AG20443 (cell line): ENCODE measurements around the gene GALNT9.
"Not testable (repeated sequence)": the region's sequence is repeated elsewhere in the genome, so short reads cannot be mapped to it uniquely, and the experiment has no call there.

Experiments
- DNase-seq: peaks from one replicate; pipeline ENCODE4 v3.0.0; 2012; ENCODE audit warnings: low spot score, mixed read lengths

Gene GALNT9

DNA sequence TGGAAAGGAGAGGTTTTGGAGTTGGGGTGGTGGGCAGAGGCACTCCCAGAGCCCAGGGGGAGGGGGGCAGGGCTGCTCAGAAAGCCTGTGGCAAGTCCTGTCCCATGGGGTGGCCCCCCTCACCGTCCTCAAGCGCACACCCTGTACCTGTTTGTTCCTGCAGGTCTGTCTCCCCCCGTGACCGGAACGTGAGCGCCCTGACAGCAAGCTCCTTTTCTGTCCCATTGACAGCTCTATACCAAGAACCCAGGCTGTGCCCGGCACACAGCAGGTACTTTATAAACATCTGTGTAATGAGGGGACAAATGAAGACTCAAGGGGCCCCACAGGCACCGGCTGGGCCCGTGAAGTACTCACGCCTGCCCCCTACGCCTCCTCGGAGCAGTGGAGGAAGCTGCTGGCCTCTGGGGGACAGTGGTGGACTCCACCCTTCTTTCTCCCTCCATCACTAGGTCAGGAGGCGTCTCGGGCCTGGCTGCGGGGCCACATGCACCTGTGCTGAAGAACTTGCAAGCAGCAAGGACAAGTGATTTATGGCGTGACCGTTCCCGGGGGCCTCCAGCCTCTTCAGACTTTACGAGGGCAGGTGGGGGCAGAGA is 65.8 kb downstream of the GALNT9 start:
- DNase-seq: no peak

DNA sequence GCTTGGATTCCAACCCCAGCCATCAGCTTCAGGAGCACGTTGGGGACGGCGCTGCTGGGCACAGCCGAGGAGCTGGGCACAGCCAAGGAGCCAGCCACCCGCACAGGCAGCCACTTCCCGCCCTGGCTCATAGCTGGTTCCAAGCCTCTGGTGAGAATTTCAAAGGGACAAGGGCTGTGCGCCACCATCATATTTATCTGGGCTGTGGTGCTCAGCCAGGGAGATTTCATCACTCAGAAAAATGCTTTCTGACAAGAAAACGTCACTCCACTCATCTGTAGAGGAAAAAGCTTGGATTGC is 66.4 kb downstream of the GALNT9 start:
- DNase-seq: no peak

DNA sequence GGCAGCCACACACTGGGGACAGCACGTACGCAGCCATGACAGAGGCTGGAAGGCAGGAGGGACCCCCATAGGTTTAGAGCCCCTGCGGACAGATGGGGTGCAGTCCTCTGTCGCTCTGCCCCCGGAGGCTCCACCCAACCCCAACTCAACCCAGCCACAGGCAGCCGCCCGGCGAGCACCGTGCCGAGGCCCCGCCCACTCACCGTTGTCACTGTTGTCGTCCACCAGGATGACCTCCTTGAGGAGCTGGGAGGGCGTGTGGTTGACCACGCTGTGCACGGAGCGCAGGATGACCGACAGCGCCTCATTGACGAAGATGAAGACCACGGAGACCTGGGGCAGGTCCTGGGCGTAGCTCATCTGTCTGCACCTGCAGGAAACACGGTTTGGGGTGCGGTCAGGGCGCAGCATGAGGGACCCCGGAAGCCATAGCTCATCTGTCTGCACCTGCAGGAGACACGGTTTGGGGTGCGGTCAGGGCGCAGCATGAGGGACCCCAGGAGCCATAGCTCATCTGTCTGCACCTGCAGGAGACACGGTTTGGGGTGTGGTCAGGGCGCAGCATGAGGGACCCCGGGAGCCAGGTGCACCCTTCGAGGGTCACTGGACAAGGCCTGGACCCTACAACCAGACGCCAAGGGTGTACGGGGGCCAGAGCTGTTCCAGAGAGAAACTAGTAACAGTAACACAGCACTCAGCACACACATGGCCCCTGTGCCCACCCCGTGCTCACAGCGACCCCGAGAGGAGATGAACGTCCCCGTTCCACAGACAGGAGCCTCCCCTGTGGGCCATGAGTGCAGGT is 66.9 kb downstream of the GALNT9 start:
- DNase-seq: no peak

DNA sequence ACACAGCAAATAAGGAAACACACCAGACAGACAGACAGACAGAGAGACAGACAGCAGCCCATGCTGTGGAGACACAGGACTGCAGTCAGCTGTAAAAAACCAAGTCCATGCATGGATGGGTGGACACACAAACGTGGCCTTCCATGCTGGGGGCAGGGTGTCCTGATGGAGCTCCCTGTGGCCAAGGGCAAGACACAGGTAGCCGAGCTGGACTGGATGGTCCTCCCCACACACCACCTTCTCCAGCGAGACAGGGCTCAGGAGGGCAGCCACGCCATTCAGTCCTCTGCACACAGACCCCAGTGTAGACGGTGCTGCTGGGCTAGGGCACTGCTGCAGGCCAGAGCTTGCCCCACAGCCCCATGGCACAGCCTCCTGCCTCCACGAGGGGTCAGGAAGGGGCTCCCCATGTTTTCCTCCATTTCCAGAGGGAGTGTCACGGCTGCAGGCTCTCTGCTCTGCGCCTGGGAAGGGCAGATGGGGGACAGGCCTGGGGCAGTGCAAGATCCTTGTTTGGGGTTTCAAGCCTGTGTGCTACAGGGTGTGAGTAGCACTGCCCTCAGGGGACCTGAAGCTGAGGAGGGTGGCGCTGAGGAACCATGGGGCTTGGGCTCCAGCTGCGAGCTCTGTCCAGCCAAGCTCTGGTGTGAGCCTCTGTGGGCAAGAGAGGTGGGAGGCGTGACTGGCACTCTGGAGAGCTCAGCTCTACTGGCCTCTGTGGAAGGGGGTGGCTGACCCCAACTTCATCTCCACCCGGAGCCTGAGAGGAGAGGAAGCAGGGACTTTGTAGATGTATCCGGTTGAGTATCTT is 67.9 kb downstream of the GALNT9 start:
- no peak for DNase-seq

DNA sequence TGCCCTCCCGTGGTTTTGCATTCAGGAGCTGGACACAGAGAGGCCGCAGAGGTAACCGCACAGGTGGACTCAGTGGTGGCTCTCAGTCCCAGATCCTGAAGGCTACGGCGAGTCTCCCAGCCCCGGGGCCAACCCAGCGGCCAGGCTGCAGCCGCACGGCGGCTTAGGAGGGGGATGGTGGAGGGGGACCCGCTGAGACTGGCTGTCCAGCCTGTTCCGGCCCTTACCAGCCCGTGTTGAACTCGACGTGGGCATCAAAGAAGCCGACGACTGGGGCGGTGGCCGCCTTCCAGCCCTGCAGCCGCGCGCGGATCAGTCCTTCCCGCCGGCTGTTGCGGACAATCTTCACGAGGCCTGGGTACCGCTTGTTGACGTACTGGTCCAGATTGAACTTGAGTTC is 68.7 kb downstream of the GALNT9 start:
- no peak for DNase-seq

DNA sequence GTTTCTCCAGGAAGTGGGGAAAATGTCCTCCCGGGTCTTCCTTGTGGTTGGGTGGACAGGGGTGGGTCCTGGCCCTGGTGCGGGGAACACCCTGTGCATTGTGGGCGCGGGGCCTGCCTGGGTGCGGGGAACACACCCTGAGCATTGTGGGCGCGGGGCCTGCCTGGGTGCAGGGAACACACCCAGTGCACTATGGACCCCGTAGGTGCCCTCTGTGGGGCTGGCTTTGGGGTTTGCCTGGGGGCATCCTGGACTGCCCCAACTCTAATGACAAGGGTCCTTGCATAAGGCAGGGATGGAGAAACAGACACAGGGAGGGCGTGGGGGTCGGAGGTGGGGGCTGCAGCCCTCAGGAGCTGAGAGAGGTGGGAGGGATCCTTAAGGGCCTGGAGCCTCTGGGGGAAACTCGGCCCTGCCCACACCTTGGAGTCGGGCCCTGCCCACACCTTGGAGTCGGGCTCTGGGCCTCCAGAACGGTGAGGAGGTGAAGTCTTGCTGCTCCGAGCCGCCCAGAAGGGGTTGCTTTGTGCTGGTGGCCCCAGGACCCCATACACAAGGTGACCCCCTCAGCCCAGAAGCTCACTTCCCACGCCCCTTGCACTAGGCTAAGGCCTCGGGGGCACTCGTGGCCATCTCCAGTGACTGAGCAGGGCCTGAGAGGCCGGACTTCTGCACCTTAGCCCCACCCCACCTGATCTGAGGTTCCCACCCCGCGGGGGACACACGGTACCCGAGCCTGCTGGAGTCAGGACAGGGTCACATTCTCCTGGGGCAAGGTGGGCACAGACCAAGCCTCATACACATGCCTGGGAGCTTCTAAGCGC is 69.3 kb downstream of the GALNT9 start:
- DNase-seq: no peak

DNA sequence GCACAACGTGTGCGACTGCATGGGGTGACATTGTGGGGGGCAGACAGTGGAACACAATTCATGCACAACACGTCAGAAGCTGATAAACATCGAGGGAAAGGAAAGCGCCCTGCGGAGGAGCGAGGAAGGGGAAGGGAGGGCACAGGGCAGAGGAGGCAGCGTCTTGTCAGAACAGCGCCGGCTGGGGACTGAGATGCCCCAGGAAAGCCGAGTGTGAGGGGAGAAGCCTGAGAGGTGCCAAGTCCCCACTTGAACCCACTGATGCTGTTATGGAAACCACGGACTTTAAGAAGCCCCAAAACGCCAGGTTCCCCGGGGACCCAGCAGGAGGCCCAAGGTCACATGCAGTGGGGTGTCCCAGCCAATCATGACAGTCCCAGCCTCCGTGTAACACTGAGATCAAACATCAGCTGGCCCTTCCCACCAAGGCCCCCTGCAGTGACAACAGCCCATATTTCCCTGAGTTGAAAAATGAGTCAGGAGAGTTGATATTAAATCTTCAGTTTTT is 70.0 kb downstream of the GALNT9 start:
- no peak for DNase-seq

DNA sequence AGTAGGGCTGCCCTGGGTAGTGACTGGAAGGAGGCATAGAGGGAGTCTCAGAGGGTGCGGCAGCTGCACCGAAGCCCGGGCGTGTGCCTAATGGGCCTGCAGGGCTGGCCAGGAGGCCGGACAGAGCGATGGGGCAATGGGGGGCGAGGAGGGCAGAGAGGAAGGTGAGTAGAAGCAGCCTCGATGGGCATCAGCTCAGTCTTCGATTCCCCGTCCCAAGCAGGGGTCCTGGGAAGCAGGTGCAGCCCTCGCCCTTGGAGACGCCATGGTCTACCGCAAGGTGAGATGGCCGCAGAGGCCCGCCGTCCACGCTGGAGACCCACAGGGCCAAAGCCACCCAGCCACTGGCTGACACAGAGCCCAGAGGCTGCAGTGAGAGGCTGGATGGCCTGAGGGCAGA is 70.8 kb downstream of the GALNT9 start:
- no peak for DNase-seq

DNA sequence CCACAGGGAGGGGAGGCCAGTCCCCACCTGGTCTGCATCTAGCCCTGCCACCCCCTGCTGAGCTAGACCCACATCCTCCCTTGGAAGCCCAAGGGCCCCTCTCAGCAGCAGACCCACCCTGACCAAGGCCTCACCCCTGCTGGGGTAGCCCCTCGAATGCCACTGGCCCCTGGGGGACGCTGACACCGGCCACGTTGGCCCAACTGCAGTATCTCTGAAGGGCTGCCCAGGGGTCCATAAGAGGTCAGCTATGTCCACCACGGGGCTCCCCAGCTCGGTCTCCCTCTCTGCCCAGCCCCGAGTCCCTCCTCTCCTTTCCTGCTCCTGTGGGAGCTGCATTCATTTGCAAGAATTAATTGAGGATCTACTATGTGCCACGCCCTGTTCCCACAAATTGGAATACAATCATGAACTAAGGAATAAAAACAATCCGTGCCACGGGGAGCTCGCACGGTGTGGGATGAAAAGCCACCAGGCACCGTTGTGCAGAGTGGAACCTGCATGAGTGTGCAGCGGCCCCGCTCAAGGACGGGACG is 71.4 kb downstream of the GALNT9 start:
- DNase-seq: no peak

DNA sequence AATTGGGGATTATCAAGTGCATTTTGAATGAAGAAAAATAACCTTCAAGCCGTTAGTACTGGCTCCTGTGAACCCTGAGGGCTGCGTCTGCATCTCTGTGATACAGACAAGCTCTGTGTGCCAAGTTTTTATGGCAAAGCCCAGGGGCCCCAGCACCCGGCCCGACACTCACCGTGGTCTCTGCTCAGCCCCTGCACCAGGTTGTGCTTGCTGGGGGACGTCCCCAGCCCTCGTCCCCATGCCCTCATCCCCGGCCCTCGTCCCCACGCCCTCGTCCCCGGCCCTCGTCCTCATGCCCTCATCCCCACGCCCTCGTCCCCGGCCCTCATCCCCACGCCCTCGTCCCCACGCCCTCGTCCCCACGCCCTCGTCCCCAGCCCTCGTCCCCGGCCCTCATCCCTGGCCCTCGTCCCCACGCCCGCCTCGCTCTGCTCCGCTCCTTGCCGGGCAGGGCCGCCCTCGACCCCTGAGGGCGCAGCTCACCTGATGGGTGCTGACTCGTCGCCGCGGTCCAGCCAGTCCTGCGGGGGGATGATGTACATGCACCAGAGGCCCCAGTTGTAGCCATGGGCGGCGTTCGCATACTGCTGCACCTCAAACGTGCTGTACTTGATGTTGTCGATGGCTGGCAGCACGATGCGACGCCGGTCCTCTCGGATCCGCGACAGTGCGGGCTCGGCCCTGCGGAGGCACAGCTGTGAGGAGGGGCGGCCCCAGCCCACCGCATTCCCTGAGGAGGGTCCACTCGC is 72.0 kb downstream of the GALNT9 start:
- DNase-seq: no peak

DNA sequence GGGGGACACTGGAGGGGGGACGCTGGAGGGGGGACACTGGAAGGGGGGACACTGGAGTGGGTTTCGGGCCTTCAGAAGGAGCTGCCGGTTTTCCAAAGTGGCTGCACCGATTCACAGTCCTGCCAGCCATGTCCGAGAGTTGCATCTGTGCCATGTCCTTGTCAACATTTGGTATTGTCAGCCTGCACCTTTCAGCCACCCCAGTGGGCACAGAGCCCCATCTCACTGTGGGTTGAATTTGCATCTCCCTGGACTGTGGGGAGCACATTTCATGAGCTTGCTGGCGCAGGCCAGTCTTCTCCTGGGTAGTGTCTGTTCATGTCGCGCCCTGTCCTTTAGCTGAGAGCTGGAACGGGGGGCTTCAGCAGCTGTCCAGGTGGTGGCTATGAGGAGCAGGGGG is 72.7 kb downstream of the GALNT9 start:
- DNase-seq: no peak

DNA sequence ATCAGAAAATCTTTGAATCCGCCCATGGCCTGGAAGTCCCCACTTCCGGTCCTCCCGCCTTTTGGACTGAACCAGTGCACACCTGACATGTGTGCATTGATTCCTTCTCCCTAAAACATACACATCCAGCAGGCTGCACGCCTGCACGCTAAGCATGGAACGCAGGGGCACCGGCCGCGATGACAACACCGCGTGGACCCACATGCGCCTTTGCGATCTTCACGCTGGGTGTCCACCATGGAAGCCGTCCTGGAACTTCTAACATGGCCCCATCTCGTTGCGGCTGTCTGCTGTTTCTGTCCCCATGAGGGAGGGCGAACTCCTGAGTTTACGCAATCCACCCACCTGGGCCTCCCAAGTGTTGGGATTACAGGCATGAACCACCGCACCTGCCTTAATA is 73.7 kb downstream of the GALNT9 start:
- no peak for DNase-seq

DNA sequence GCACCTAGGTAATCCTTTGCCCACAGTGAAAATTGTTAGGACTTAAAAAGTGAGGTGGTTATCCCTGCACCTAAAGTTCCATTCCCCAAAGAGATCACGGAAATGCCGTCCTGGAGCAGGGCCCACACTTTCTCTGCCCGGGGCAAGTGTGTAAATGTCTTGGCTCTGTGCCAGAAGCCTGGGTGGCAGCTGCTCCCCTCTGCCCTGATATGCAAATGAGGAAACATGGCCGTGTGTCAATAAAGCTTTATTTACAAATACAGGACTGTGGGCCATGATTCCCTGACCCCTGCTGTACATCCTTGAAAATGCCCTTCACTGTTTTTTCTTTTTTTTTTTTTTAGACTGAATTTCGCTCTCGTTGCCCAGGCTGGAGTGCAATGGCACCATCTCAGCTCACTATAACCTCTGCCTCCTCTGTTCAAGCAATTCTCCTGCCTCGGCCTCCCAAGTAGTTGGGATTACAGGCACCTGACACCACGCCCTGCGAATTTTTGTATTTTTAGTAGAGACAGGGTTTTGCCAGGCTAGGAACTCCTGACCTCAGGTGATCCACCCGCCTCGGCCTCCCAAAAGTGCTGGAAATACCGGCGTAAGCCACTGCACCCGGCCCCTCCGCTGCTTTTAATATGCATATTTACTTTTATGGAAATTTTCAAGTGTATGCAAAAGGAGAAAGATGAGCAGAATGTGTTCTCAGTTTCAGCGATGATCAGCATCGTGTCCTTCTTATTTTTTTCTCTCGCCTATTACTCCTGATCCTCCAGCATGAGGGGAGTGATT is 75.5 kb downstream of the GALNT9 start:
- DNase-seq: no peak

DNA sequence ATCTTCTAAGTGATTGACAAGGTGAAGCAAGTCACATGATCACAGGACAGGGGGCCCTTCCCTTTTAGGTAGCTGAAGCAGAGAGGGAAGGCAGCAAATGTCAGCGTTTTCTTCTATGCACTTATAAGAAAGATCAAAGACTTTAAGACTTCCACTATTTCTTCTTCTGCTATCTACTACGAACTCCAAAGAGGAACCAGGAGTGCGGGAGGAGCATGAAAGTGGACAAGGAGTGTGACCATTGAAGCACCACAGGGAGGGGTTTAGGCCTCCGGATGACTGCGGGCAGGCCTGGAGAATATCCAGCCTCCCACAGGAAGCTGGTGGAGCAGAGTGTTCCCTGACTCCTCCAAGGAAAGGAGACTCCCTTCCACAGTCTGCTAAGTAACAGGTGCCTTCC is 76.4 kb downstream of the GALNT9 start:
- not testable (repeated sequence) for DNase-seq

DNA sequence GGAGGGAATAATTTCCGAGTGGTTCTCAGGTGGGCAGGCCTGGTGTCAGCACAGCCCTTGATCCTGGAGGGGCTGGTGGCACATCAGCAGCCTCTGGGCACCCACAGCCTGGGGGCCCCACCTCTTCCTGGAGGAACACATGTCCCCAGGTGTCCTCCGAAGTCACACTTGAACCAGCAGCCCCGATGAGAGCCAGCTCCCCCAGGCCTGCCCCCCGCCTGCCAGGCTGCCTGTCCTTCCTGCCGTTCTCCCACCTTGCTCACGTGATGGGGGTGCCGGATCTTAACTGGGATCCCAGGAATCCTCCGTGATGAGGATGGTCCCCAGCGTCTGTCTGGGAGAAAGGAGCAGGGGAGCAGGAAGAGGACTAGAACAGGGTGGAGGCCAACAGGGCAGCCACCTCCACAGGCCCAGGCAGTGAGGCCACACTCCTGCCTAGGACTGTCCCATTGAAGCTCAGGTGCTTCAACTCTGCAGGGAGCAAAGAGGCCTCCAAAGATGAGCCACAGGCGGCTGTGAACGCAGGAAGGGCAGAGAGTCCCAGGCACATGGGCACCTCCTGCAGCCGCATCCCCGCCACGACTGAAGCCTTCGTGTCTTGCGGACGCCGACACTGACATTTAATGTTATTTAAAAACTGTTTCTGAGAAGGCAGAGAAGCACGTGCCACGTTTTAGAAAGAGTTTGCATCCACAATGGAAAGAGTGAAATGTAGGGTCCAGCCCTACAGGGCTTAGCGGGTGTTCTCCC is 77.5 kb downstream of the GALNT9 start:
- no peak for DNase-seq

DNA sequence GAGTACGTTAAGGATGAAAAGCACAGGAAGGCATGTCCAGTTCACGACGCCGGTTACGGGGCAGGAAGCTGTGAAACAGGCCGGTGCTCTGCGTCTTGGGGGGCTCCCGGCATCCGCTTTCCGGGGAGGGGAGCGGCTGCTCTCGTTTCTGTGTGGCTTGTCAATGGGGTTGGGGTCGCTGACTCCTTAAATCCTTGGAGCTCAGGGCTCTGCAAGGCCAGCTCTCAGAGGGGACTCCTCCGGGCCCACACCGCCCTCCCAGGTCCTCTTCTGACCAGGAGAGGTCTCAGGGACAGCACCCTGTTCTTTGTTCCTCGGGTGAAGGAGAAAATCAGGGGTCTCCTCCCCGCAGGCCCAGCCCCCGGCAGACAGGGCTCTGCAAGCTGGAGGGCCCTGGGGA is 78.1 kb downstream of the GALNT9 start:
- no peak for DNase-seq

DNA sequence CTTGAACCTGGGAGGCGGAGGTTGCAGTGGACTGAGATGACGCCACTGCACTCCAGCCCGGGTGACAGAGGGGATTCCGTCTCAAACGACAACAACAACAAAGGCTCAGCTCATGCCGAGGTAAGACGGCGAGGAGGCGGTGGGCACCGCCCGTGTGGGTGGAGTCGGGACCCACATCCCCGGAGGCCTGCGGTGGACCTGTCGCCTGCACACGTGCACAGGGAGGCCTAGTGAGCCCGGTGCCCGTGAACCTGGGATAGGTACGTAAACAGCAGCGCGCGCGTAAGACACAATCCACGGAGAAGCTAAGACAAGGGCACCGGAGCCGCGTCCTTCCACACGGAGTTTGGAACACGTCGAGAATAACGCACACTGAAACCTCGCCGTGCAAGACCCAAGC is 78.7 kb downstream of the GALNT9 start:
- no peak for DNase-seq

DNA sequence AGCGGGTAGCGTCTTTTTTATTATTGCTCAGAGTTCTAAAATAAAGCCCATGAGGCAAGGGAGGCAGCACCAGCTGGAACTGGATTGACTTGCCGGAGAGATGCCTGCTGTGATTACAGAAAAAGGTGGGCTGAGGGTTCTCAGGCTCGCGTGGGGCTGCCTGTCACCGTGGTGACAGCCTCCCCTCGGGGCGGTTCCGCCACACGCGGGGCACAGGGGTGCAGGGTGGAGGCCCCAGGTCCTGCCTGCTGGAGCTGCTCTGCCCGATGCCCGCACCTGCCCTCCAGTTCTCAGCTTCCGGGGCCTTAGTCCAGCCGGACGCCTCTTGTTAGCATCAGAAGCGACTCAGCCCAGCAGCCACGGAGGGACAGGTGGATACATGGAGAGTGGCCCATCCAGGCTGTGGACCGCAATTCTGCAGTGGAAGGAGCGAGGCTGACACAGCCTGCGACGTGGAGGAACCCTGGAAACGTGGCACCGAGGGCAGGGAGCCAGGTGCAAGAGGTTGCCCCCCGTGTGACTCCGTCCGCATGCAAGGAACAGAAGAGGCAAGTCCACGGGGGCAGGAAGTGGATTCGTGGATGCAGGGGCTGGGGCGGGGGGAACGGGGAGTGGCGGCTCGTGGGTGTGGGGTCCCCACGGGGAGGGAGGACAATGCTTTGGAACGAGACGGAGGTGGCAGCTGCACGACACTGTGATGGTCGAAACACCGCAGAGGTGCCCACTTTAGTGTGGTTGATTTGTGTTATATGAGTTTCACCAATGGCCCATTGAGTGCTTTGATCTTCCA is 79.5 kb downstream of the GALNT9 start:
- DNase-seq: no peak
